HEK293 (cell line): Measurements from ENCODE around the gene SLC35F6.
A peak's percentile ranks its signal among the peaks of the same experiment; 100 is the strongest.

ENCODE experiments used
- CTCF ChIA-PET: fragments of 350-600 bp; formaldehyde crosslinking; extraction: SDS; loops from one replicate; lab custom pipeline; 2021; ENCODE audit warnings: antibody characterized with exemption; lab: Yijun Ruan, JAX
- POLR2A ChIA-PET: fragments of 300-600 bp; formaldehyde crosslinking; extraction: SDS; loops from one replicate; lab custom pipeline; 2020; ENCODE audit warnings: antibody characterized with exemption, inconsistent platforms; lab: Yijun Ruan, JAX
- H3K27ac ChIP-seq: fragments of 200-500 bp; sonication (Bioruptor generic); 2 replicates; pipeline ENCODE4 v1.5.1; 2014; ENCODE audit warnings: low read depth, low read length, control low read depth, inconsistent platforms; ENCODE audit errors: extremely low read depth
- H3K36me3 ChIP-seq, 2 experiments: fragments of 200-500 bp in 1 of 2; sonication (Bioruptor generic) in 1 of 2; 1 replicate in 1 of 2; 2 replicates in 1 of 2; pipeline ENCODE4 v1.5.1; 2014 to 2017; ENCODE audit warnings: inconsistent platforms in 2 of 2, low read length in 2 of 2; ENCODE audit not compliant: control insufficient read depth in 2 of 2, insufficient read depth in 1 of 2
- H3K4me1 ChIP-seq: fragments of 200-500 bp; sonication (Bioruptor generic); 2 replicates; pipeline ENCODE4 v1.5.1; 2014; ENCODE audit warnings: mild to moderate bottlenecking, low read length, inconsistent platforms; ENCODE audit not compliant: control insufficient read depth, insufficient read depth
- H3K4me3 ChIP-seq: 2 replicates; pipeline ENCODE4 v1.5.1; 2011; ENCODE audit warnings: low read depth, mild to moderate bottlenecking, control low read depth, low read length, moderate library complexity
- H3K9me3 ChIP-seq: fragments of 200-500 bp; sonication (Bioruptor generic); 2 replicates; pipeline ENCODE4 v1.5.1; 2014; ENCODE audit warnings: low read depth, low read length, inconsistent platforms; ENCODE audit not compliant: control insufficient read depth, insufficient read depth
- BCL6B ChIP-seq: fragments of 450-650 bp; formaldehyde crosslinking; IDR thresholded peaks from 2 replicates; pipeline ENCODE4 v1.5.1; 2017; ENCODE audit warnings: missing biosample characterization, missing genetic modification characterization
- HOXD13 ChIP-seq: sonication (generic); formaldehyde crosslinking; IDR thresholded peaks from 2 replicates; pipeline ENCODE4 v1.8.0; 2022; ENCODE audit warnings: missing genetic modification reagents, borderline replicate concordance
- PRDM6 ChIP-seq: fragments of 450-650 bp; formaldehyde crosslinking; IDR thresholded peaks from 2 replicates; pipeline ENCODE4 v1.5.1; 2017; ENCODE audit warnings: missing biosample characterization, missing genetic modification characterization
- SALL2 ChIP-seq: fragments of 450-650 bp; formaldehyde crosslinking; IDR thresholded peaks from 2 replicates; pipeline ENCODE4 v1.5.0; 2017; ENCODE audit warnings: missing biosample characterization, mild to moderate bottlenecking, missing genetic modification characterization, borderline replicate concordance
- SP3 ChIP-seq: fragments of 450-650 bp; formaldehyde crosslinking; IDR thresholded peaks from 2 replicates; pipeline ENCODE4 v1.5.1; 2016; ENCODE audit warnings: missing biosample characterization, missing genetic modification characterization
- ZBTB49 ChIP-seq: fragments of 450-650 bp; formaldehyde crosslinking; IDR thresholded peaks from 2 replicates; pipeline ENCODE4 v1.5.1; 2016; ENCODE audit warnings: missing biosample characterization, missing genetic modification characterization, low read depth
- ZBTB6 ChIP-seq: fragments of 450-650 bp; formaldehyde crosslinking; IDR thresholded peaks from 2 replicates; pipeline ENCODE4 v1.5.1; 2017; ENCODE audit warnings: missing biosample characterization, missing genetic modification characterization
- ZFP41 ChIP-seq: fragments of 450-650 bp; formaldehyde crosslinking; IDR thresholded peaks from 2 replicates; pipeline ENCODE4 v1.5.1; 2016; ENCODE audit warnings: missing biosample characterization, missing genetic modification characterization, borderline replicate concordance
- ZNF132 ChIP-seq: fragments of 450-650 bp; formaldehyde crosslinking; IDR thresholded peaks from 2 replicates; pipeline ENCODE4 v1.5.1; 2017; ENCODE audit warnings: missing biosample characterization, missing genetic modification characterization, borderline replicate concordance
- ZNF146 ChIP-seq: fragments of 450-650 bp; formaldehyde crosslinking; IDR thresholded peaks from 2 replicates; pipeline ENCODE4 v1.5.1; 2016; ENCODE audit warnings: missing biosample characterization, missing genetic modification characterization
- ZNF239 ChIP-seq: fragments of 450-650 bp; formaldehyde crosslinking; IDR thresholded peaks from 2 replicates; pipeline ENCODE4 v1.5.1; 2016; ENCODE audit warnings: missing biosample characterization, missing genetic modification characterization
- ZNF24 ChIP-seq: fragments of 450-650 bp; formaldehyde crosslinking; IDR thresholded peaks from 2 replicates; pipeline ENCODE4 v1.5.1; 2016; ENCODE audit warnings: missing biosample characterization, missing genetic modification characterization
- ZNF341 ChIP-seq: fragments of 450-650 bp; formaldehyde crosslinking; IDR thresholded peaks from 2 replicates; pipeline ENCODE4; 2016; ENCODE audit warnings: low read depth, missing biosample characterization, missing genetic modification characterization
- ZNF433 ChIP-seq: fragments of 450-650 bp; formaldehyde crosslinking; IDR thresholded peaks from 2 replicates; pipeline ENCODE4 v1.5.1; 2016; ENCODE audit warnings: missing biosample characterization, missing genetic modification characterization, low read depth
- ZNF513 ChIP-seq: fragments of 450-650 bp; IDR thresholded peaks from 2 replicates; pipeline ENCODE4 v1.5.1; 2018; ENCODE audit warnings: missing biosample characterization, missing genetic modification characterization
- ZNF707 ChIP-seq: fragments of 450-650 bp; formaldehyde crosslinking; IDR thresholded peaks from 2 replicates; pipeline ENCODE4 v1.5.1; 2016; ENCODE audit warnings: missing biosample characterization, missing genetic modification characterization
- ZSCAN16 ChIP-seq: fragments of 450-650 bp; formaldehyde crosslinking; IDR thresholded peaks from 2 replicates; pipeline ENCODE4 v1.5.1; 2016; ENCODE audit warnings: missing biosample characterization, missing genetic modification characterization
- ZSCAN23 ChIP-seq: fragments of 450-650 bp; formaldehyde crosslinking; IDR thresholded peaks from 2 replicates; pipeline ENCODE4 v1.5.1; 2016; ENCODE audit warnings: missing biosample characterization, missing genetic modification characterization
- ZSCAN4 ChIP-seq: fragments of 450-650 bp; formaldehyde crosslinking; IDR thresholded peaks from 2 replicates; pipeline ENCODE4 v1.5.1; 2017; ENCODE audit warnings: missing biosample characterization, missing genetic modification characterization

SLC35F6 gene

GRCh38 chr2:26764906-26765305 lies 822 bp downstream of the SLC35F6 start:
- Histone ChIP-seq H3K9me3 (no peaks in the 10 kb centered on the region), H3K4me1 (no peaks in the 10 kb centered on the region), H3K36me3 (peaks cover 0 to 10% of the 10 kb centered on the region in 2 experiments; a peak in 1 of 3 replicates), H3K27ac (peak overlapping the region; percentile 44; the same call in 1 of the 2 replicates), H3K4me3 (peak overlapping the region; percentile 93)
- POLR2A ChIA-PET: interaction anchor here (0.6 to 1.1 kb wide), 3 partner anchors 22 to 1802 kb away, joined by 3 to 5 read pairs (median 3); no protein-coding TSS in a partner anchor
- no peak for TF ChIP-seq ZNF707
- TF ChIP-seq SALL2 (tag by site-specific recombination): no peak
- TF ChIP-seq ZNF146 (tag by site-specific recombination): no peak
- TF ChIP-seq ZNF239 (tag by site-specific recombination): no peak
- no peak for TF ChIP-seq ZSCAN23 (tag by site-specific recombination)
- TF ChIP-seq ZNF132 (tag by site-specific recombination): no peak
- no peak for TF ChIP-seq BCL6B (tag by site-specific recombination)
- no peak for TF ChIP-seq PRDM6
- TF ChIP-seq ZNF433 (tag by site-specific recombination): no peak
- no peak for TF ChIP-seq HOXD13
- TF ChIP-seq ZBTB6 (tag by site-specific recombination): no peak
- TF ChIP-seq ZFP41 (tag by site-specific recombination): no peak
- TF ChIP-seq ZNF341: no peak
- no peak for TF ChIP-seq ZSCAN4 (tag by site-specific recombination)
- TF ChIP-seq ZNF513 (tag by site-specific recombination): no peak
- no peak for TF ChIP-seq ZNF24 (tag by site-specific recombination)
- no peak for TF ChIP-seq SP3
- TF ChIP-seq ZSCAN16 (tag by site-specific recombination): no peak
- no peak for TF ChIP-seq ZBTB49 (tag by site-specific recombination)
- CTCF ChIA-PET: no interaction called here
